Gastrocnemius medialis (tissue), 4 donors: Measurements from ENCODE around the gene IRF6.

Experiments
- CTCF ChIP-seq, 5 experiments: fragments of 450-650 bp in 3 of 5; fragments of 200-600 bp in 2 of 5; sonication (generic) in 2 of 5; IDR thresholded peaks in 4 of 5; conservative IDR thresholded peaks in 1 of 5; 1 replicate in 4 of 5; 2 replicates in 1 of 5; pipeline ENCODE4 v1.5.1; 2016 to 2019; ENCODE audit warnings: antibody characterized with exemption in 5 of 5, mild to moderate bottlenecking in 3 of 5, moderate library complexity in 3 of 5
- POLR2A ChIP-seq, 2 donors: fragments of 450-650 bp; IDR thresholded peaks; one replicate each; pipeline ENCODE4 v1.6.1; 2017; ENCODE audit warnings: antibody characterized with exemption in 2 of 2, mild to moderate bottlenecking in 2 of 2, moderate library complexity in 2 of 2

- TF ChIP-seq POLR2A (IDR thresholded peaks at IDR 0.05) (peak in 1 of 2 donors; percentile 14), CTCF (IDR thresholded peaks at IDR 0.05 in 4 of 5, conservative IDR thresholded peaks at IDR 0.05 in 1 of 5) (peak; percentile 37 to 66 (median 61))
These were observed 21.7 kb upstream of the IRF6 start, which contains the start of gene UTP25 for GRCh38 chr1:209827384-209828262.
